Lower leg skin (tissue), 4 donors: ENCODE results near the gene ABAT. TPM values are rescaled to one million over a fixed set of nuclear protein-coding genes. Genes with fewer than 3 reads are reported as not detected.

Experiments
- DNase-seq, 2 donors: peaks; one replicate each; pipeline ENCODE4 v3.0.0-alpha.2; 2019; ENCODE audit warnings: low spot score in 2 of 2
- H3K4me3 ChIP-seq: fragments of 200-600 bp; sonication (generic); 2 replicates; pipeline ENCODE4 v1.5.1; 2017; ENCODE audit warnings: mild to moderate bottlenecking, low read depth; ENCODE audit not compliant: poor library complexity, severe bottlenecking
- CTCF ChIP-seq, 3 donors: fragments of 450-650 bp; IDR thresholded peaks; one replicate each; pipeline ENCODE4 v1.5.1; 2016; ENCODE audit warnings: antibody characterized with exemption in 3 of 3, mild to moderate bottlenecking in 3 of 3, moderate library complexity in 2 of 3
- POLR2A ChIP-seq, 2 donors: fragments of 450-650 bp; IDR thresholded peaks; one replicate each; pipeline ENCODE4 v1.6.1; 2016 to 2017; ENCODE audit warnings: antibody characterized with exemption in 2 of 2, mild to moderate bottlenecking in 1 of 2, moderate library complexity in 1 of 2
- WGBS, 2 donors: methylation state at CpG; one replicate each; pipeline ENCODE4 v1.1.5; 2018; 5-methylcytosine and 5-hydroxymethylcytosine counted together
- intact Hi-C: fragments of 100-400 bp; cut with DNase I; formaldehyde crosslinking; loops from one replicate; pipeline ENCODE4 v1.15.0; 2023; ENCODE audit warnings: low total_unique reads
- total RNA-seq, 4 donors: library from RNA; depleted of rRNA; stranded (reverse); fragments of >200 nt; gene quantifications; one replicate each; pipeline ENCODE4 v1.1.0, GENCODE V29; 2016

The ABAT gene
- total RNA-seq, 4 donors from 2014 or later = 1.5 to 5.1 (median 2.6) TPM

GRCh38 chr16:8717892-8718415 lies 43.5 kb downstream of the ABAT start:
- H3K4me3 ChIP-seq = no peak overlapping the region
- TF ChIP-seq POLR2A (IDR thresholded peaks at IDR 0.05) (no peak), CTCF (IDR thresholded peaks at IDR 0.05) (no peak)
- 96 to 98% methylated on average over 5 of the region's 5 CpGs for WGBS, 2 donors
- intact Hi-C loops = no loop called here
- no peak for DNase-seq

GRCh38 chr16:8718851-8719680 lies 44.6 kb downstream of the ABAT start:
- 78% methylated on average over 19 of the region's 19 CpGs for WGBS, 2 donors
- H3K4me3 ChIP-seq = no peak overlapping the region
- DNase-seq = no peak
- TF ChIP-seq CTCF (IDR thresholded peaks at IDR 0.05) = no peak
- intact Hi-C loops = no loop called here

DNA sequence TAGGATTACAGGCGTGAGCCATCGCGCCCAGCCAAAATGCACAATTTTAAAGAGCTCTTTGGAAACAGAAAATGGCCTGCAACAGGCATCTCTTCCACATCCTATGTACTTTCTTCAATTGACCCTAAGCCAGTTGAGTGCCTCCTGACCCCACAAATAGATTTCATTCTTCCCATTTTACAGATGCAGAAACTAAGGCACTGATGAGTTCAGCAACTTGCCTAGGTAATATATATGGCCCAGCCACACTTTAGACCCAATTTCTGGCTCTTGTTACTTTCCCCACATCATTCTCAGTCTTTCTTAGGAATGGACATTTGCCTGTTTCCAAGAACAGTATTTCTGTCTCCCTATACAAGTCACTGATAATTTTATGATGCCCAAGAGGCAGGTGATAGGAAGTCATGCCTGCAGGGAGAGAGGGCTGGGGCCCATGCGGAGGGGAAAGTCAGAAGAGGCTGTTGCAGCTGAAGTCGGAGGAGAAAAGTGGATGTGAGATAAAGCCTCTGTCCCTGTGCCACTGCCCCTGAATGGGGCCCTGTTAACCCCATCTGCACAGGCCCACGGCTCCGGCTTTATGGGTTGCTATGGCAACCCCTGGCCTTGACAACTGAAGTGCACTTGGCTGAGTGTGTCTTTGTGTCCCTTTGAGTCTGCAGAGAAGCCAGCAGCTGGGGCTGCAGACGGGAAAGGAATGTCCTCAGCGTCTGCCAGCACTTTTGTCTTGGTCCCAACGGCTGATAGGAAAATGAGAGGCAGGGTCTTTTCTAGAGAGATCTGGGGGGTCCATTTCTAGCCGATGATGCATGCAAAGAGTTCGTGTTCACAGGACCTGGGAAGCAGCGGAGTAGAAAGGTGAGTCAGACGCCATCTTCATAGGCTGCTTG lies 45.9 kb downstream of the ABAT start:
- H3K4me3 ChIP-seq = no peak overlapping the region
- WGBS, 2 donors = 58 to 66% methylated on average over 14 of the region's 14 CpGs
- DNase-seq = no peak
- intact Hi-C loops = no loop called here
- TF ChIP-seq CTCF (IDR thresholded peaks at IDR 0.05) = no peak
- TF ChIP-seq POLR2A (IDR thresholded peaks at IDR 0.05) = no peak

DNA sequence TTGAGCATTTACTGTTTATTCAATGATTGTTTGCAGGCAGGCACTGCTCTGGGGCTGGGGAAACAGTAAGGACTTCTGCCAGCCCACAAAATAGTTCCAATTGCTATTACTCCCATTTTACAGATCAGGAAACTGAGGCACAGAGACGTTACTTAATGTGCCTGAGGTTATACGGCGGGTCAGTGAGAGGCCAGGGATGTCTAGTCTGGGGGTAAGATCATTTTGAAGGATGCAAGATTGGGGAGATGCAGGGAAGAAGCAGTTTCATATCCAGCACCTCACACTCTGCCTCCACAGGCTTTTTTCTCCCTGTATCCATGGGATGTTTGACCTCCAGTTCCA lies 46.5 kb downstream of the ABAT start:
- 81 to 93% methylated on average over 3 of the region's 3 CpGs for WGBS, 2 donors
- intact Hi-C loops = no loop called here
- no peak for DNase-seq
- no peak overlapping the region for H3K4me3 ChIP-seq
- no peak for TF ChIP-seq POLR2A (IDR thresholded peaks at IDR 0.05)
- TF ChIP-seq CTCF (IDR thresholded peaks at IDR 0.05) = no peak

- intact Hi-C loops = no loop called here
- 69 to 73% methylated on average over 14 of the region's 14 CpGs for WGBS, 2 donors
- DNase-seq = no peak
- no peak for TF ChIP-seq CTCF (IDR thresholded peaks at IDR 0.05)
- no peak for TF ChIP-seq POLR2A (IDR thresholded peaks at IDR 0.05)
- H3K4me3 ChIP-seq = no peak overlapping the region
These were observed 47.1 kb downstream of the ABAT start for GRCh38 chr16:8721336-8722024.
